Activated naive CD4-positive, alpha-beta T cell treated with anti-CD3 and anti-CD28 coated beads, Interleukin-2, amount 50 U/mL, for 16 hours (primary cell): ENCODE measurements around the gene GLB1L2.

Experiments used
- DNase-seq: peaks from one replicate; pipeline ENCODE4 v3.0.0-alpha.2; 2020

GLB1L2 gene

DNA sequence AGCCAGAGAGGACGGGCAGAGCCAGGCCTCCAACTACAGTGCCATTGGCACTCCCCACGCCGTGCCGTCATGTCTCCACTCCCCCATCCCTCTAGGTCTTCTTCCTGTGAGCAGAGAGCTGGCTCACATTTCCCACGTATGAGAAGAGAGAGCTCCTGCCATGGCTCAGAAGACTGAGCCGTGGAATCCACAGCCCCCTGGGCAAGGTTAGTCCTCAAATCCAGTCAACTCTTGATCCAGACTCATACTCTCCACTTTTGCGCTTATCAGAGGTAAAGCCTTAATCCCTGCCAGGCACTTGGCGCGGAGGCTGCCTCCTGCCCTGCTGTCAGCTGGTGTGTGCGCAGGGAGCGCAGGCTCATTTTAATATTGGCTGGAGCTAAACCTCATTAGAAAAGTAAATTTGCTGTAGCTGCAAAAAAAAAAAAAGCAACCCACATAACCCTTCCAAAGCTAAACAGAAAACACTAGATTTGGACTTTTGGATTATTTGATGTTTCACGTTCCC lies 75.6 kb downstream of the GLB1L2 start:
- DNase-seq: no peak

- no peak for DNase-seq
These were observed 76.1 kb downstream of the GLB1L2 start for GRCh38 chr11:134407923-134408322.

- no peak for DNase-seq
These were observed 78.0 kb downstream of the GLB1L2 start for GRCh38 chr11:134409552-134410429.

- DNase-seq: no peak
These were observed 79.0 kb downstream of the GLB1L2 start for GRCh38 chr11:134410766-134411165.

GRCh38 chr11:134412203-134413042 lies 80.6 kb downstream of the GLB1L2 start, which contains the start of gene B3GAT1:
Gene B3GAT1 (minus strand): TSS chr11:134412242. CDS start chr11:134387659, 24,583 bp downstream.
- DNase-seq: no peak

GRCh38 chr11:134413043-134413825 lies 81.4 kb downstream of the GLB1L2 start:
- no peak for DNase-seq

GRCh38 chr11:134413826-134414731 lies 82.3 kb downstream of the GLB1L2 start:
- DNase-seq: no peak

- DNase-seq: no peak
These were observed 83.3 kb downstream of the GLB1L2 start for GRCh38 chr11:134414766-134415765.

GRCh38 chr11:134416726-134417125 lies 84.9 kb downstream of the GLB1L2 start:
- DNase-seq: no peak

DNA sequence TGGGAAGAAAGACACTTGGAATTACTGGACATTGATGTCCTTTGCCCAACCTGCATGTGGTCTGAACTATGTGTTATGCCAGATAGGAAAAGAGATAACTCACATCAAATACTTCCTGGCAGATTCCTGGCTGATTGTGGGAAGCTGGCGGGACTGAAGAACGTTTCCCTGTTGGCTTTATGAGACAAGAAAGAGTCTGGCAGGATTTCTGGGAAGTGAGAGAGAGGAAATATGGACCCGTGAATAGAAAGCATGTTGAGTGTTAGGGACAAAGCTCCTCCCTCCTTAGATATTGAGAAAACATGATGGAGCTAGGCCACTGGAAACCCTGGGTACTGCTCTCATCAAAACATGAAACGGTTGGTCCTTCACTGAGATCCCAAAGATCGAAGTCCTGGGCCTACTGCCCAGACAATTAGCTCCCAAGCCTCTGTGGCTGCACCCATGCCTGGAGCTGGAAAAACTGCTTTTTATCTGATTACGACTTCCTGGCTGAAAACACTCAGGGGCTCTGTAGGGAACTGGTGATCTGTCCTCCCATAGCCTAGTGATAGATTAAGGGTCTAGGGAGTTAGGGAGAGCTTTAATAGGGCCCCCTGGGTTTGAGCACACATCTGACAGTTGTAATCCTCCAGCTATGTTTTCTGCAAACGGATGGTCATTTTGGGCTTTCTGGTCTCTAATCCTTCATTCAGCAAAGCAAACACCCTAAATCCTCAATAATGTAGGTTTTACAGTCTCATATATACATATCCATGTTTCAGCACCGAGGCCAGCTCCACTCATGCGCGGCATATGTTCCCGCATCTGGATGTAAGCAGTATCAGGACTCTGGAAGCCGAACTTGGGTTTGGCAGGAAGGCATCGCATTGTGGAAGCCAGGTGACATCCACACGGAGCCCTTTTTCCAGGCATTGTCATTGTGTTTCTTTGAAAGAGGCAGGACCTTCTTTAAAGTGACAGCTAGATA lies 86.4 kb downstream of the GLB1L2 start:
- no peak for DNase-seq

- DNase-seq: no peak
These were observed 91.3 kb downstream of the GLB1L2 start for GRCh38 chr11:134423106-134423505.

DNA sequence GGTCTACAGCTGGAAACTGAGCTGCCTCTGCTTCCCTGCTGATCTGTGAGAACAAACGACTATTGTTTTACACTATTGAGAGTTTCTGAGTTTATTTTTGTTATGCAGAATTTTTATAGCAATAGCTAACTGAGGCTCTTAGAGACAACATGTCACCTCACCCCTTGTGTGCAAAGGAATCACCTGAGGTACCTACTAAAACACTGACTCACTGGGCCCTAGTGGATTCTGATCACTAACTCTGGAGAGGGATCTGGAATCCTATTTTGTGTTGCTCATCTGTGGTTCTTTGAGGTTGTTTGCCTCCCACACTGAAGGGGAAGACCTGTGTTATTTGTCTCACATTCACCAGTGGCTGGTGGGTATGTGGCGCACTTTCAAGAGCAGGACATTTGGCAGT lies 93.6 kb downstream of the GLB1L2 start:
- no peak for DNase-seq
